ENCODE results near the gene PLD6.

GRCh38 chr17:17153709-17154108 is 52.4 kb downstream of the PLD6 start:
- TF ChIP-seq POLR2AphosphoS5 (IDR thresholded peaks at IDR 0.05), result no peak
- no peak for TF ChIP-seq CTCF (IDR thresholded peaks at IDR 0.05)
